Ammon's horn (tissue), 1 donor: ENCODE measurements around the gene HS3ST3A1.

Experiments used
- DNase-seq: peaks from one replicate; pipeline ENCODE4 v3.0.0-alpha.2; 2016; ENCODE audit warnings: low spot score

Gene HS3ST3A1

GRCh38 chr17:13598353-13599167, 3.2 kb downstream of the HS3ST3A1 start:
- DNase-seq = no peak

- DNase-seq = peak; percentile 64
These were observed 3.9 kb downstream of the HS3ST3A1 start for GRCh38 chr17:13597723-13598347.

- no peak for DNase-seq
These were observed 5.3 kb downstream of the HS3ST3A1 start for GRCh38 chr17:13596241-13596923.

GRCh38 chr17:13595599-13595899, 6.2 kb downstream of the HS3ST3A1 start:
- no peak for DNase-seq

- DNase-seq = peak; percentile 86
These were observed 6.7 kb downstream of the HS3ST3A1 start for GRCh38 chr17:13594762-13595598.

GRCh38 chr17:13594310-13594709, 7.4 kb downstream of the HS3ST3A1 start:
- DNase-seq = no peak

- DNase-seq = no peak
These were observed 8.0 kb downstream of the HS3ST3A1 start for GRCh38 chr17:13593757-13594156.

GRCh38 chr17:13593021-13593751, 8.5 kb downstream of the HS3ST3A1 start:
- DNase-seq = no peak

GRCh38 chr17:13592427-13592826, 9.3 kb downstream of the HS3ST3A1 start:
- DNase-seq = no peak

- no peak for DNase-seq
These were observed 11.3 kb downstream of the HS3ST3A1 start for GRCh38 chr17:13590441-13590840.

GRCh38 chr17:13589658-13590057, 12.1 kb downstream of the HS3ST3A1 start:
- no peak for DNase-seq

GRCh38 chr17:13587487-13588338, 14.0 kb downstream of the HS3ST3A1 start:
- DNase-seq = no peak

GRCh38 chr17:13584701-13585080, 17.0 kb downstream of the HS3ST3A1 start:
- DNase-seq = no peak

- no peak for DNase-seq
These were observed 17.6 kb downstream of the HS3ST3A1 start for GRCh38 chr17:13583996-13584700.

GRCh38 chr17:13582776-13583547, 18.8 kb downstream of the HS3ST3A1 start:
- DNase-seq = no peak

- no peak for DNase-seq
These were observed 19.8 kb downstream of the HS3ST3A1 start for GRCh38 chr17:13581925-13582324.

- DNase-seq = no peak
These were observed 20.9 kb downstream of the HS3ST3A1 start for GRCh38 chr17:13580790-13581189.

- DNase-seq = no peak
These were observed 24.8 kb downstream of the HS3ST3A1 start for GRCh38 chr17:13576661-13577526.
